PC-3 (cell line): ENCODE results near the gene LRRC45. TPM values are rescaled to one million over a fixed set of nuclear protein-coding genes. Genes with fewer than 3 reads are reported as not detected.

Source experiments
- ATAC-seq: fragments of 200-7000 bp; cut with Tn5 transposase; 2 replicates; pipeline ENCODE4 v1.9.1; 2020; ENCODE audit warnings: mild to moderate bottlenecking, moderate library complexity
- BruUV-seq: library from RNA; stranded (reverse); fragments of 400-500 nt; replicated peaks from 2 replicates; lab custom pipeline; 2021; lab: Mats Ljungman, UMichigan
- CTCF ChIA-PET: fragments of 300-600 bp; sonication (Branson Sonifier 250); formaldehyde crosslinking; loops from one replicate; lab custom pipeline; 2022; ENCODE audit warnings: antibody characterized with exemption; lab: Charles Lee
- POLR2A ChIA-PET: fragments of 300-600 bp; sonication (Branson Sonifier 250); formaldehyde crosslinking; loops from one replicate; lab custom pipeline; 2022; ENCODE audit warnings: antibody characterized with exemption; ENCODE audit not compliant: unreplicated experiment; lab: Charles Lee
- DNase-seq: peaks from one replicate; pipeline ENCODE4 v3.0.0-alpha.2; 2015
- H2AFZ ChIP-seq: fragments of 300-600 bp; sonication (generic); 2 replicates; pipeline ENCODE4 v1.6.0; 2016; ENCODE audit warnings: antibody characterized with exemption, low read length
- H3F3A ChIP-seq: fragments of 300-600 bp; sonication (generic); one replicate; pipeline ENCODE4 v1.6.0; 2017; ENCODE audit warnings: antibody characterized with exemption, low read length, control low read depth, mild to moderate bottlenecking; ENCODE audit not compliant: unreplicated experiment
- H3K27ac ChIP-seq: fragments of 300-600 bp; sonication (generic); 2 replicates; pipeline ENCODE4 v1.5.1; 2016; ENCODE audit warnings: mild to moderate bottlenecking, low read length
- H3K27me3 ChIP-seq: fragments of 300-600 bp; sonication (generic); 2 replicates; pipeline ENCODE4 v1.6.1; 2016; ENCODE audit warnings: low read length, mixed read lengths
- H3K36me3 ChIP-seq: fragments of 300-600 bp; sonication (generic); 2 replicates; pipeline ENCODE4 v1.6.1; 2016; ENCODE audit warnings: low read depth, mixed run types, low read length, mixed read lengths
- H3K4me1 ChIP-seq: fragments of 300-600 bp; sonication (generic); 2 replicates; pipeline ENCODE4 v1.5.1; 2016; ENCODE audit warnings: low read length; ENCODE audit not compliant: insufficient read depth
- H3K4me2 ChIP-seq: fragments of 300-600 bp; sonication (generic); 2 replicates; pipeline ENCODE4 v1.6.0; 2016; ENCODE audit warnings: low read length
- H3K4me3 ChIP-seq: fragments of 300-600 bp; sonication (generic); 2 replicates; pipeline ENCODE4 v1.5.1; 2016; ENCODE audit warnings: mild to moderate bottlenecking, low read length, mixed read lengths
- H3K79me2 ChIP-seq: fragments of 300-600 bp; sonication (generic); 2 replicates; pipeline ENCODE4 v1.6.1; 2017; ENCODE audit warnings: low read length, mixed read lengths
- H3K9ac ChIP-seq: fragments of 300-600 bp; sonication (generic); 2 replicates; pipeline ENCODE4 v1.6.0; 2016; ENCODE audit warnings: mild to moderate bottlenecking, low read length
- H3K9me2 ChIP-seq: fragments of 300-600 bp; sonication (generic); replicated peaks from 2 replicates; pipeline ENCODE4 v1.6.1; 2016; ENCODE audit warnings: mixed run types, low read length, mixed read lengths
- H3K9me3 ChIP-seq: fragments of 300-600 bp; sonication (generic); 2 replicates; pipeline ENCODE4 v1.6.1; 2016; ENCODE audit warnings: low read length, mixed read lengths
- H4K20me1 ChIP-seq: fragments of 300-600 bp; sonication (generic); 2 replicates; pipeline ENCODE4 v1.6.1; 2016; ENCODE audit warnings: low read length, mixed read lengths
- CTCF ChIP-seq: fragments of 300-600 bp; sonication (generic); conservative IDR thresholded peaks from 2 replicates; pipeline ENCODE4 v1.5.1; 2017; ENCODE audit warnings: antibody characterized with exemption, low read depth, mild to moderate bottlenecking, low read length
- EZH2 ChIP-seq: fragments of 300-600 bp; sonication (generic); IDR thresholded peaks from one replicate; pipeline ENCODE4 v1.6.1; 2017; ENCODE audit warnings: antibody characterized with exemption, mild to moderate bottlenecking, low read length; ENCODE audit not compliant: unreplicated experiment
- EZH2phosphoT487 ChIP-seq: fragments of 300-600 bp; sonication (generic); IDR thresholded peaks from 2 replicates; pipeline ENCODE4 v1.6.1; 2018; ENCODE audit warnings: mild to moderate bottlenecking, antibody characterized with exemption, low read length, borderline replicate concordance
- intact Hi-C: fragments of 100-400 bp; cut with micrococcal nuclease; formaldehyde crosslinking; loops from 2 replicates; pipeline ENCODE4 v1.9.0; 2023
- total RNA-seq: library from RNA; depleted of rRNA; stranded (reverse); fragments of >200 nt; gene quantifications from 2 replicates; pipeline ENCODE4 v1.2.3, GENCODE V29; 2014

LRRC45 gene
- total RNA-seq, 1 experiment from 2014 or later = 71.5 TPM

GRCh38 chr17:82054351-82055022 is 31.4 kb downstream of the LRRC45 start:
- peaks cover 31% of the 10 kb centered on the region for H3K36me3 ChIP-seq
- H3F3A ChIP-seq = no peaks in the 10 kb centered on the region
- no peaks in the 10 kb centered on the region for H3K9me2 ChIP-seq
- TF ChIP-seq EZH2phosphoT487 = no peak
- TF ChIP-seq EZH2 = no peak
- TF ChIP-seq CTCF = no peak
- CTCF ChIA-PET = no interaction called here
- no peak overlapping the region for H3K9ac ChIP-seq
- no peak overlapping the region for H3K27ac ChIP-seq
- H3K9me3 ChIP-seq = no peaks in the 10 kb centered on the region
- no TSS peak for BruUV-seq
- ATAC-seq = no peak
- no peaks in the 10 kb centered on the region for H4K20me1 ChIP-seq
- no peak for DNase-seq
- no peak overlapping the region for H3K4me3 ChIP-seq
- POLR2A ChIA-PET = no interaction called here
- no peak overlapping the region for H3K4me2 ChIP-seq
- H3K27me3 ChIP-seq = no peaks in the 10 kb centered on the region
- no peak overlapping the region for H2AFZ ChIP-seq
- intact Hi-C loops = no loop called here
- H3K4me1 ChIP-seq = peaks cover 8% of the 10 kb centered on the region; the same call in 1 of the 2 replicates
- peaks cover 28% of the 10 kb centered on the region for H3K79me2 ChIP-seq

GRCh38 chr17:82055023-82055964 is 32.2 kb downstream of the LRRC45 start:
- Histone ChIP-seq H2AFZ (no peak overlapping the region), H3K27ac (no peak overlapping the region), H4K20me1 (no peaks in the 10 kb centered on the region), H3K9me3 (no peaks in the 10 kb centered on the region), H3K27me3 (no peaks in the 10 kb centered on the region), H3F3A (no peaks in the 10 kb centered on the region), H3K4me3 (no peak overlapping the region), H3K9ac (no peak overlapping the region), H3K36me3 (peaks cover 38% of the 10 kb centered on the region), H3K79me2 (peaks cover 28% of the 10 kb centered on the region), H3K4me2 (no peak overlapping the region), H3K4me1 (peaks cover 8% of the 10 kb centered on the region; the same call in 1 of the 2 replicates), H3K9me2 (no peaks in the 10 kb centered on the region)
- ChIA-PET CTCF (interaction anchor here (0.6 kb wide), 2 partner anchors 33 to 99 kb away, joined by 3 to 4 read pairs; partner anchors contain the start of gene CENPX), POLR2A (no interaction called here)
- TF ChIP-seq EZH2 = no peak
- TF ChIP-seq CTCF = no peak
- TF ChIP-seq EZH2phosphoT487 = no peak
- intact Hi-C loops = no loop called here
- ATAC-seq = no peak
- BruUV-seq = no TSS peak
- no peak for DNase-seq
